ENCODE results near the gene TSC2. TPM values are rescaled to one million over a fixed set of nuclear protein-coding genes. Genes with fewer than 3 reads are reported as not detected.
"Not testable (repeated sequence)": the region's sequence is repeated elsewhere in the genome, so short reads cannot be mapped to it uniquely, and the experiment has no call there.

Gene TSC2
- total and polyA plus RNA-seq, 2 experiments from 2014 or later = 52.2 to 53.7 TPM

- Histone ChIP-seq H3K4me1 (ENCODE audit: insufficient read depth) (peaks cover 52% of the 10 kb centered on the region), H3K27ac (peak overlapping the region; percentile 68), H3K79me2 (ENCODE audit: insufficient read depth) (peaks cover 93% of the 10 kb centered on the region), H3K4me3 (peak overlapping the region; percentile 49), H3F3A (ENCODE audit: insufficient read depth) (peaks cover 16% of the 10 kb centered on the region; the same call in 1 of the 2 replicates), H3K4me2 (ENCODE audit: unreplicated experiment) (peak overlapping the region; percentile 52), H3K9ac (peak overlapping the region; percentile 68)
- H3K27me3 ChIP-seq (replicated peaks; ENCODE audit: insufficient read depth); H3K36me3 ChIP-seq (ENCODE audit: low read depth); H3K9me2 ChIP-seq (ENCODE audit: insufficient read depth); H3K9me3 ChIP-seq (ENCODE audit: low read depth); in situ Hi-C loops (cut with MboI); DNase-seq; H4K20me1 ChIP-seq (ENCODE audit: insufficient read depth); H2AFZ ChIP-seq: not testable (repeated sequence)
- 16 to 22% methylated on average over 3 to 11 of the region's 11 CpGs for WGBS, 2 experiments (ENCODE audit: low coverage in 1 of 2, low lambda C conversion rate in 2 of 2, missing lambda C conversion rate in 2 of 2)
Observed at GRCh38 chr16:2125609-2126008, 77.8 kb downstream of the TSC2 start.

GRCh38 chr16:2126161-2126743, 78.5 kb downstream of the TSC2 start:
- H4K20me1 ChIP-seq (ENCODE audit: insufficient read depth); in situ Hi-C loops (cut with MboI); H3K27me3 ChIP-seq (replicated peaks; ENCODE audit: insufficient read depth); H3K36me3 ChIP-seq (ENCODE audit: low read depth); H3K9me3 ChIP-seq (ENCODE audit: low read depth); H3K9me2 ChIP-seq (ENCODE audit: insufficient read depth); H2AFZ ChIP-seq: not testable (repeated sequence)
- Histone ChIP-seq H3K79me2 (ENCODE audit: insufficient read depth) (peaks cover 93% of the 10 kb centered on the region), H3F3A (ENCODE audit: insufficient read depth) (peaks cover 12% of the 10 kb centered on the region; the same call in 1 of the 2 replicates), H3K9ac (peak overlapping the region; percentile 68), H3K27ac (peak overlapping the region; percentile 68), H3K4me1 (ENCODE audit: insufficient read depth) (peaks cover 49% of the 10 kb centered on the region), H3K4me2 (ENCODE audit: unreplicated experiment) (peak overlapping the region; percentile 49), H3K4me3 (peak overlapping the region; percentile 52; the same call in 1 of the 2 replicates)
- WGBS, 2 experiments (ENCODE audit: low coverage in 1 of 2, low lambda C conversion rate in 2 of 2, missing lambda C conversion rate in 2 of 2) = 9 to 18% methylated on average over 19 to 21 of the region's 21 CpGs
- peak; percentile 71 for DNase-seq

GRCh38 chr16:2126928-2127556, 79.3 kb downstream of the TSC2 start:
- H3K4me2 ChIP-seq (ENCODE audit: unreplicated experiment) = peak overlapping the region; percentile 49
- peak overlapping the region; percentile 68 for H3K9ac ChIP-seq

GRCh38 chr16:2127630-2128280, 80.0 kb downstream of the TSC2 start:
- in situ Hi-C loops (cut with MboI); H2AFZ ChIP-seq; H3K9me2 ChIP-seq (ENCODE audit: insufficient read depth); H3K27me3 ChIP-seq (replicated peaks; ENCODE audit: insufficient read depth); H3K36me3 ChIP-seq (ENCODE audit: low read depth); H3K9me3 ChIP-seq (ENCODE audit: low read depth); H4K20me1 ChIP-seq (ENCODE audit: insufficient read depth): not testable (repeated sequence)
- DNase-seq = peak; percentile 54
- H3K4me2 ChIP-seq (ENCODE audit: unreplicated experiment) = peak overlapping the region; percentile 49
- H3K27ac ChIP-seq = peak overlapping the region; percentile 68
- peak overlapping the region; percentile 52; the same call in 1 of the 2 replicates for H3K4me3 ChIP-seq
- WGBS, 2 experiments (ENCODE audit: low coverage in 1 of 2, low lambda C conversion rate in 2 of 2, missing lambda C conversion rate in 2 of 2) = 0 to 1% methylated on average over 3 of the region's 3 CpGs
- H3K9ac ChIP-seq = peak overlapping the region; percentile 68
- H3K79me2 ChIP-seq (ENCODE audit: insufficient read depth) = peaks cover 93% of the 10 kb centered on the region
- H3K4me1 ChIP-seq (ENCODE audit: insufficient read depth) = peaks cover 44% of the 10 kb centered on the region
- H3F3A ChIP-seq (ENCODE audit: insufficient read depth) = peaks cover 12% of the 10 kb centered on the region; the same call in 1 of the 2 replicates

More at GRCh38 chr16:2126928-2127556, 79.3 kb downstream of the TSC2 start:
- DNase-seq = peak; percentile 31
- Histone ChIP-seq H3K79me2 (ENCODE audit: insufficient read depth) (peaks cover 93% of the 10 kb centered on the region), H3K4me3 (peak overlapping the region; percentile 52), H3F3A (ENCODE audit: insufficient read depth) (peaks cover 12% of the 10 kb centered on the region; the same call in 1 of the 2 replicates), H3K4me1 (ENCODE audit: insufficient read depth) (peaks cover 44% of the 10 kb centered on the region), H3K27ac (peak overlapping the region; percentile 68)
- H3K36me3 ChIP-seq (ENCODE audit: low read depth); H3K9me2 ChIP-seq (ENCODE audit: insufficient read depth); H2AFZ ChIP-seq; H4K20me1 ChIP-seq (ENCODE audit: insufficient read depth); in situ Hi-C loops (cut with MboI); H3K27me3 ChIP-seq (replicated peaks; ENCODE audit: insufficient read depth); H3K9me3 ChIP-seq (ENCODE audit: low read depth): not testable (repeated sequence)
- 14 to 19% methylated on average over 31 of the region's 31 CpGs for WGBS, 2 experiments (ENCODE audit: low coverage in 1 of 2, low lambda C conversion rate in 2 of 2, missing lambda C conversion rate in 2 of 2)

- H2AFZ ChIP-seq; H4K20me1 ChIP-seq (ENCODE audit: insufficient read depth); H3K4me3 ChIP-seq; in situ Hi-C loops (cut with MboI); H3K36me3 ChIP-seq (ENCODE audit: low read depth); H3K4me2 ChIP-seq (ENCODE audit: unreplicated experiment); H3K27me3 ChIP-seq (replicated peaks; ENCODE audit: insufficient read depth); H3K9me3 ChIP-seq (ENCODE audit: low read depth); H3K9me2 ChIP-seq (ENCODE audit: insufficient read depth): not testable (repeated sequence)
- peak; percentile 80 for DNase-seq
- 3% methylated on average over 8 to 9 of the region's 11 CpGs for WGBS, 2 experiments (ENCODE audit: low coverage in 1 of 2, low lambda C conversion rate in 2 of 2, missing lambda C conversion rate in 2 of 2)
- Histone ChIP-seq H3K79me2 (ENCODE audit: insufficient read depth) (peaks cover 88% of the 10 kb centered on the region), H3F3A (ENCODE audit: insufficient read depth) (peaks cover 12% of the 10 kb centered on the region; the same call in 1 of the 2 replicates), H3K4me1 (ENCODE audit: insufficient read depth) (peaks cover 38% of the 10 kb centered on the region), H3K9ac (0 out of 2 replicates have a peak overlapping the region, but pooled peaks have one; percentile 42), H3K27ac (peak overlapping the region; percentile 73)
Observed at GRCh38 chr16:2129251-2129650, 81.5 kb downstream of the TSC2 start.

GRCh38 chr16:2129890-2130447, 82.2 kb downstream of the TSC2 start:
- not testable (repeated sequence) for H3K9me2 ChIP-seq (ENCODE audit: insufficient read depth); H4K20me1 ChIP-seq (ENCODE audit: insufficient read depth)

GRCh38 chr16:2133797-2134196, 86.0 kb downstream of the TSC2 start:
- peak overlapping the region; percentile 74 for H3K4me3 ChIP-seq
- H3K27ac ChIP-seq = peak overlapping the region; percentile 76
- H3F3A ChIP-seq (ENCODE audit: insufficient read depth); H4K20me1 ChIP-seq (ENCODE audit: insufficient read depth); in situ Hi-C loops (cut with MboI); H3K4me1 ChIP-seq (ENCODE audit: insufficient read depth); H3K9me3 ChIP-seq (ENCODE audit: low read depth); H2AFZ ChIP-seq; H3K27me3 ChIP-seq (replicated peaks; ENCODE audit: insufficient read depth); H3K9me2 ChIP-seq (ENCODE audit: insufficient read depth); H3K36me3 ChIP-seq (ENCODE audit: low read depth): not testable (repeated sequence)
- DNase-seq = peak; percentile 37
- H3K4me2 ChIP-seq (ENCODE audit: unreplicated experiment) = peak overlapping the region; percentile 88
- H3K79me2 ChIP-seq (ENCODE audit: insufficient read depth) = peaks cover 57% of the 10 kb centered on the region
- WGBS, 2 experiments (ENCODE audit: low coverage in 1 of 2, low lambda C conversion rate in 2 of 2, missing lambda C conversion rate in 2 of 2) = 3 to 13% methylated on average over 5 to 7 of the region's 12 CpGs
- H3K9ac ChIP-seq = peak overlapping the region; percentile 83

More at GRCh38 chr16:2129890-2130447, 82.2 kb downstream of the TSC2 start:
- peaks cover 12% of the 10 kb centered on the region; the same call in 1 of the 2 replicates for H3F3A ChIP-seq (ENCODE audit: insufficient read depth)
- peaks cover 35% of the 10 kb centered on the region for H3K4me1 ChIP-seq (ENCODE audit: insufficient read depth)
- H3K4me2 ChIP-seq (ENCODE audit: unreplicated experiment); H2AFZ ChIP-seq; in situ Hi-C loops (cut with MboI); H3K9me3 ChIP-seq (ENCODE audit: low read depth); H3K27me3 ChIP-seq (replicated peaks; ENCODE audit: insufficient read depth); H3K36me3 ChIP-seq (ENCODE audit: low read depth); H3K4me3 ChIP-seq: not testable (repeated sequence)
- peak overlapping the region; percentile 73; the same call in 1 of the 2 replicates for H3K27ac ChIP-seq
- peak overlapping the region; percentile 42; the same call in 1 of the 2 replicates for H3K9ac ChIP-seq
- 47% methylated on average over 20 to 21 of the region's 22 CpGs for WGBS, 2 experiments (ENCODE audit: low coverage in 1 of 2, low lambda C conversion rate in 2 of 2, missing lambda C conversion rate in 2 of 2)
- DNase-seq = peak; percentile 26
- peaks cover 88% of the 10 kb centered on the region for H3K79me2 ChIP-seq (ENCODE audit: insufficient read depth)
